D721Med (cell line): ENCODE data around the gene FIS1.
A peak's percentile ranks its signal among the peaks of the same experiment; 100 is the strongest.

Experiments
- DNase-seq: peaks from one replicate; pipeline ENCODE4 v3.0.0; 2011; ENCODE audit warnings: low spot score; ENCODE audit not compliant: insufficient read length
- FAIRE-seq: peaks from 2 replicates; lab custom pipeline; 2011; peaks lifted over from hg19 to GRCh38; lab: Jason Lieb, UNC
- CTCF ChIP-seq: IDR thresholded peaks from 2 replicates; pipeline ENCODE4 v1.5.1; 2012; ENCODE audit warnings: mild to moderate bottlenecking, control low read depth; ENCODE audit not compliant: insufficient read depth; ENCODE audit errors: missing control alignments

FIS1 gene

GRCh38 chr7:101250324-101250723 is 5.4 kb upstream of the FIS1 start:
- no peak for TF ChIP-seq CTCF
- FAIRE-seq, result no peak
- DNase-seq, result no peak

- no peak for DNase-seq
- no peak for TF ChIP-seq CTCF
- FAIRE-seq, result no peak
These were observed 3.4 kb upstream of the FIS1 start for GRCh38 chr7:101248276-101248675.

DNA sequence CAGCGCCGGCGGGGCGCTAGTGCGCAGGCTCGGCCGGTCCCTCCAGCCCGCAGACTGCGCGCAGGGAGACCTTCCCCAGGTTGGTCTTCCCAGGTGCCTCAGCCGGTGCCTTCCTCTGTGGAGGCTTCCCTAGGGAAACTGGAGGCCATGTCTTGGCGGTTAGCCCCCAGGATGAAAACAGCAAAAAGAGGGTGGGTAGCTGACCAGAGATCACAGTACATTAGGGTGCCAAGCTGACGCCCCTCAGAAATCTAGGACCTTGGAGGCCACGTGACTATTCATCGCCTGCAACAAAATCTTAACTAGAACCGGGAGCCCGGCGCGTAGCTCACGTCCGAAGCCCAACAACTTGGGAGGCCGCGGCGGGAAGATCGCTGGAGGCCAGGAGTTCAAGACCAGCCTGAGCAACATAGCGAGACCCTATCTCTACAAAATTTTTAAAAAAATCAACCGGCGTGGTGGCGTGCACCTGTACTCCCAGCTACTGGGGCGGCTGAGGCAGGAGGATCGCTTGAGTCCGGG is 327 bp upstream of the FIS1 start:
- FAIRE-seq, result no peak
- TF ChIP-seq CTCF, result no peak
- DNase-seq, result peak; percentile 88

GRCh38 chr7:101243646-101244374 is 1.1 kb downstream of the FIS1 start:
- DNase-seq, result no peak
- no peak for FAIRE-seq
- TF ChIP-seq CTCF, result no peak

- no peak for TF ChIP-seq CTCF
- FAIRE-seq, result no peak
- no peak for DNase-seq
These were observed 3.2 kb downstream of the FIS1 start for GRCh38 chr7:101241443-101242349.

GRCh38 chr7:101241015-101241363 is 3.9 kb downstream of the FIS1 start:
- FAIRE-seq (no peak), DNase-seq (no peak)
- no peak for TF ChIP-seq CTCF
